ENCODE results near the gene KCNMB3. TPM values are rescaled to one million over a fixed set of nuclear protein-coding genes. Genes with fewer than 3 reads are reported as not detected.

Gene KCNMB3
- total and polyA plus RNA-seq, 2 of the 13 experiments (the other 11 are each of a cell fraction or from before 2014, with no cell fraction given), result 4.3 to 7.1 TPM

DNA sequence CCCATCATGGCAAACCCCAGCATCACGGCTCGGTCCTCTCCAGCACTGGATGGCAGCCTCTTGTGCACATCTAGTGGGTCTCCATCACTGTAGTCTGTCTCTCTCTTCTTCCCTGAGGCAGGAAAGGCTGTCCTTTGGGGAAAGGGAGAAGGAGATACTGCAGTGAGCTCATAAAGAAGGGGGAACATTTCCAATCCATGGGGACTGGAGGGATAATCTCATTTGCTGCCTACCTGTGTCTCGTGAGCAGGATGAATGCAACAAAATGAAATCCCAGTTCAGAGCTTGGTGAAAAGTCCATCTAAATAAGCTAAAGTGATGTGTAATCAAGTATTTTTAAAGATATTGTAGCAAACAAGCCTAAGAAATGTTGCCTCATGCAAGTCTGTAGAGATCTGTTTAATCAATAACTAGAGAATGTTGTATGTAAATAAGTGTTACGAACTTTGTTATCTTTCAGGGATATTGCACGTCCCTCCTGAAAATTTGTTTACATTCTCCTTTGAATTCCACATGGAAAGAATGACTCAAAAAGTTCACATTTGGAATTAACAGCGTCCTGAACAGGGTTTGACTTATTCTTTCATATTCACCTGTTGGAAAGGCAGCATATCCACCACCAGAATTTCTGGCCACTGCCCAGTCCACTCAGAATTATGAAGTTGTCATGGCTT, at the start of gene KCNMB3 (continued):
- TF ChIP-seq, protein P1, sequence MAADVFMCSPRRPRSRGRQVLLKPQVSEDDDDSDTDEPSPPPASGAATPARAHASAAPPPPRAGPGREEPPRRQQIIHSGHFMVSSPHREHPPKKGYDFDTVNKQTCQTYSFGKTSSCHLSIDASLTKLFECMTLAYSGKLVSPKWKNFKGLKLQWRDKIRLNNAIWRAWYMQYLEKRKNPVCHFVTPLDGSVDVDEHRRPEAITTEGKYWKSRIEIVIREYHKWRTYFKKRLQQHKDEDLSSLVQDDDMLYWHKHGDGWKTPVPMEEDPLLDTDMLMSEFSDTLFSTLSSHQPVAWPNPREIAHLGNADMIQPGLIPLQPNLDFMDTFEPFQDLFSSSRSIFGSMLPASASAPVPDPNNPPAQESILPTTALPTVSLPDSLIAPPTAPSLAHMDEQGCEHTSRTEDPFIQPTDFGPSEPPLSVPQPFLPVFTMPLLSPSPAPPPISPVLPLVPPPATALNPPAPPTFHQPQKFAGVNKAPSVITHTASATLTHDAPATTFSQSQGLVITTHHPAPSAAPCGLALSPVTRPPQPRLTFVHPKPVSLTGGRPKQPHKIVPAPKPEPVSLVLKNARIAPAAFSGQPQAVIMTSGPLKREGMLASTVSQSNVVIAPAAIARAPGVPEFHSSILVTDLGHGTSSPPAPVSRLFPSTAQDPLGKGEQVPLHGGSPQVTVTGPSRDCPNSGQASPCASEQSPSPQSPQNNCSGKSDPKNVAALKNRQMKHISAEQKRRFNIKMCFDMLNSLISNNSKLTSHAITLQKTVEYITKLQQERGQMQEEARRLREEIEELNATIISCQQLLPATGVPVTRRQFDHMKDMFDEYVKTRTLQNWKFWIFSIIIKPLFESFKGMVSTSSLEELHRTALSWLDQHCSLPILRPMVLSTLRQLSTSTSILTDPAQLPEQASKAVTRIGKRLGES (CRISPR knock-in tag; IDR thresholded peaks at IDR 0.05; ENCODE audit: borderline replicate concordance), result no peak
- TF ChIP-seq GATA4 (IDR thresholded peaks at IDR 0.05; ENCODE audit: borderline replicate concordance, low read depth) (peak; percentile 27; the same call in 1 of the 2 replicates), FOSL1 (CRISPR knock-in tag; IDR thresholded peaks at IDR 0.05; ENCODE audit: borderline replicate concordance) (peak; percentile 36; the same call in 1 of the 2 replicates), ZNF431 (CRISPR knock-in tag; IDR thresholded peaks at IDR 0.05; ENCODE audit: borderline replicate concordance, low read depth) (no peak), ERF (CRISPR knock-in tag; IDR thresholded peaks at IDR 0.05) (no peak; the same call in none of the 2 replicates), KDM6A (CRISPR knock-in tag; IDR thresholded peaks at IDR 0.05; ENCODE audit: low read depth) (peak; percentile 68), SRSF9 (IDR thresholded peaks at IDR 0.05; ENCODE audit: borderline replicate concordance, insufficient read depth, low read depth, low read length, poor library complexity, severe bottlenecking) (no peak), PITX1 (CRISPR knock-in tag; IDR thresholded peaks at IDR 0.05) (peak; percentile 19; the same call in 1 of the 2 replicates), JUN (CRISPR knock-in tag; IDR thresholded peaks at IDR 0.05) (no peak), SP5 (CRISPR knock-in tag; IDR thresholded peaks at IDR 0.05; ENCODE audit: borderline replicate concordance, low read depth) (0 out of 2 replicates have a peak, but pooled peaks have one; percentile 38), SAP130 (CRISPR knock-in tag; IDR thresholded peaks at IDR 0.05; ENCODE audit: low read depth) (peak; percentile 80), ZMAT3 (CRISPR knock-in tag; conservative IDR thresholded peaks at IDR 0.05) (no peak), SRF (IDR thresholded peaks at IDR 0.05; ENCODE audit: low read depth, low read length) (no peak), NR2F1 (CRISPR knock-in tag; IDR thresholded peaks at IDR 0.05) (peak in 1 of 2 experiments; percentile 31; a peak in 1 of 4 replicates)
- TF ChIP-seq, protein P2, sequence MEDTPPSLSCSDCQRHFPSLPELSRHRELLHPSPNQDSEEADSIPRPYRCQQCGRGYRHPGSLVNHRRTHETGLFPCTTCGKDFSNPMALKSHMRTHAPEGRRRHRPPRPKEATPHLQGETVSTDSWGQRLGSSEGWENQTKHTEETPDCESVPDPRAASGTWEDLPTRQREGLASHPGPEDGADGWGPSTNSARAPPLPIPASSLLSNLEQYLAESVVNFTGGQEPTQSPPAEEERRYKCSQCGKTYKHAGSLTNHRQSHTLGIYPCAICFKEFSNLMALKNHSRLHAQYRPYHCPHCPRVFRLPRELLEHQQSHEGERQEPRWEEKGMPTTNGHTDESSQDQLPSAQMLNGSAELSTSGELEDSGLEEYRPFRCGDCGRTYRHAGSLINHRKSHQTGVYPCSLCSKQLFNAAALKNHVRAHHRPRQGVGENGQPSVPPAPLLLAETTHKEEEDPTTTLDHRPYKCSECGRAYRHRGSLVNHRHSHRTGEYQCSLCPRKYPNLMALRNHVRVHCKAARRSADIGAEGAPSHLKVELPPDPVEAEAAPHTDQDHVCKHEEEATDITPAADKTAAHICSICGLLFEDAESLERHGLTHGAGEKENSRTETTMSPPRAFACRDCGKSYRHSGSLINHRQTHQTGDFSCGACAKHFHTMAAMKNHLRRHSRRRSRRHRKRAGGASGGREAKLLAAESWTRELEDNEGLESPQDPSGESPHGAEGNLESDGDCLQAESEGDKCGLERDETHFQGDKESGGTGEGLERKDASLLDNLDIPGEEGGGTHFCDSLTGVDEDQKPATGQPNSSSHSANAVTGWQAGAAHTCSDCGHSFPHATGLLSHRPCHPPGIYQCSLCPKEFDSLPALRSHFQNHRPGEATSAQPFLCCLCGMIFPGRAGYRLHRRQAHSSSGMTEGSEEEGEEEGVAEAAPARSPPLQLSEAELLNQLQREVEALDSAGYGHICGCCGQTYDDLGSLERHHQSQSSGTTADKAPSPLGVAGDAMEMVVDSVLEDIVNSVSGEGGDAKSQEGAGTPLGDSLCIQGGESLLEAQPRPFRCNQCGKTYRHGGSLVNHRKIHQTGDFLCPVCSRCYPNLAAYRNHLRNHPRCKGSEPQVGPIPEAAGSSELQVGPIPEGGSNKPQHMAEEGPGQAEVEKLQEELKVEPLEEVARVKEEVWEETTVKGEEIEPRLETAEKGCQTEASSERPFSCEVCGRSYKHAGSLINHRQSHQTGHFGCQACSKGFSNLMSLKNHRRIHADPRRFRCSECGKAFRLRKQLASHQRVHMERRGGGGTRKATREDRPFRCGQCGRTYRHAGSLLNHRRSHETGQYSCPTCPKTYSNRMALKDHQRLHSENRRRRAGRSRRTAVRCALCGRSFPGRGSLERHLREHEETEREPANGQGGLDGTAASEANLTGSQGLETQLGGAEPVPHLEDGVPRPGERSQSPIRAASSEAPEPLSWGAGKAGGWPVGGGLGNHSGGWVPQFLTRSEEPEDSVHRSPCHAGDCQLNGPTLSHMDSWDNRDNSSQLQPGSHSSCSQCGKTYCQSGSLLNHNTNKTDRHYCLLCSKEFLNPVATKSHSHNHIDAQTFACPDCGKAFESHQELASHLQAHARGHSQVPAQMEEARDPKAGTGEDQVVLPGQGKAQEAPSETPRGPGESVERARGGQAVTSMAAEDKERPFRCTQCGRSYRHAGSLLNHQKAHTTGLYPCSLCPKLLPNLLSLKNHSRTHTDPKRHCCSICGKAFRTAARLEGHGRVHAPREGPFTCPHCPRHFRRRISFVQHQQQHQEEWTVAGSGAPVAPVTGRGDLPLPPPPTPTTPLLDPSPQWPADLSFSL (CRISPR knock-in tag; IDR thresholded peaks at IDR 0.05), result no peak
- TF ChIP-seq, protein P3, sequence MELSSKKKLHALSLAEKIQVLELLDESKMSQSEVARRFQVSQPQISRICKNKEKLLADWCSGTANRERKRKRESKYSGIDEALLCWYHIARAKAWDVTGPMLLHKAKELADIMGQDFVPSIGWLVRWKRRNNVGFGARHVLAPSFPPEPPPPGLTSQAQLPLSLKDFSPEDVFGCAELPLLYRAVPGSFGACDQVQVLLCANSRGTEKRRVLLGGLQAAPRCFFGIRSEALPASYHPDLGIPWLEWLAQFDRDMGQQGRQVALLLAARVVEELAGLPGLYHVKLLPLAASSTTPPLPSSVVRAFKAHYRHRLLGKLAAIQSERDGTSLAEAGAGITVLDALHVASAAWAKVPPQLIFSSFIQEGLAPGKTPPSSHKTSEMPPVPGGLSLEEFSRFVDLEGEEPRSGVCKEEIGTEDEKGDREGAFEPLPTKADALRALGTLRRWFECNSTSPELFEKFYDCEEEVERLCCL (CRISPR knock-in tag; IDR thresholded peaks at IDR 0.05; ENCODE audit: borderline replicate concordance), result no peak

Data from HepG2 (cell line).